T-cell (primary cell): ENCODE measurements around the gene RTN4RL2. TPM values are rescaled to one million over a fixed set of nuclear protein-coding genes. Genes with fewer than 3 reads are reported as not detected.

Source experiments
- ATAC-seq, 4 experiments: fragments of 200-7000 bp in 3 of 4; fragments of 150-1000 bp in 1 of 4; cut with Tn5 transposase; replicated peaks in 1 of 4; 1 replicate in 3 of 4; 2 replicates in 1 of 4; pipeline ENCODE4 v1.10.0; 2021; ENCODE audit warnings: moderate library complexity in 3 of 4, mild to moderate bottlenecking in 2 of 4, moderate number of reproducible peaks in 1 of 4
- CTCF ChIA-PET, 2 donors: fragments of 300-600 bp; sonication (Branson Sonifier 250); formaldehyde crosslinking; loops; one replicate each; lab custom pipeline; 2022; ENCODE audit warnings: antibody characterized with exemption in 2 of 2; lab: Charles Lee
- POLR2A ChIA-PET, 2 donors: fragments of 300-600 bp; sonication (Branson Sonifier 250); formaldehyde crosslinking; loops; one replicate each; lab custom pipeline; 2022; ENCODE audit warnings: antibody characterized with exemption in 2 of 2; lab: Charles Lee
- DNase-seq, 35 experiments: peaks; one replicate each; pipeline versions ENCODE4 v3.0.0 to v3.0.0-alpha.2; 2013 to 2023
- H3K27ac ChIP-seq: one replicate; pipeline ENCODE4 v1.5.1; 2013; ENCODE audit warnings: low read length
- H3K27me3 ChIP-seq, 2 experiments: replicated peaks in 1 of 2; 1 replicate in 1 of 2; 2 replicates in 1 of 2; pipeline versions ENCODE4 v1.6.1 to v1.7.0; 2013; ENCODE audit warnings: low read length in 1 of 2, mixed read lengths in 1 of 2; ENCODE audit not compliant: control insufficient read depth in 2 of 2, insufficient read depth in 2 of 2; ENCODE audit errors: extremely low read depth in 1 of 2
- H3K36me3 ChIP-seq, 2 donors: 1 replicate in 1 of 2; 2 replicates in 1 of 2; pipeline versions ENCODE4 v1.6.1 to v1.7.0; 2013; ENCODE audit warnings: low read length in 1 of 2; ENCODE audit not compliant: control insufficient read depth in 2 of 2, insufficient read depth in 1 of 2; ENCODE audit errors: extremely low read depth in 1 of 2
- H3K4me1 ChIP-seq, 2 experiments: 1 replicate in 1 of 2; 2 replicates in 1 of 2; pipeline versions ENCODE4 v1.6.1 to v1.7.0; 2013; ENCODE audit warnings: low read length in 2 of 2, mixed read lengths in 1 of 2; ENCODE audit not compliant: insufficient read depth in 2 of 2, control insufficient read depth in 1 of 2; ENCODE audit errors: extremely low read depth in 1 of 2
- H3K4me3 ChIP-seq, 2 donors: 1 replicate in 1 of 2; 2 replicates in 1 of 2; pipeline versions ENCODE4 v1.5.1 to v1.7.0; 2013; ENCODE audit warnings: mild to moderate bottlenecking in 2 of 2, low read length in 1 of 2, moderate library complexity in 1 of 2; ENCODE audit not compliant: control insufficient read depth in 1 of 2; ENCODE audit errors: extremely low read depth in 1 of 2
- H3K9me3 ChIP-seq: 2 replicates; pipeline ENCODE4 v1.7.0; 2013
- H3K27ac Mint-ChIP-seq, 2 donors: one replicate each; pipeline ENCODE4 v1.8.0; 2020 to 2021; ENCODE audit warnings: mild to moderate bottlenecking in 2 of 2, mixed read lengths in 2 of 2
- H3K27me3 Mint-ChIP-seq, 2 donors: one replicate each; pipeline ENCODE4 v1.8.0; 2021 to 2022; ENCODE audit warnings: mixed read lengths in 2 of 2
- H3K36me3 Mint-ChIP-seq: one replicate; pipeline ENCODE4 v1.8.0; 2021; ENCODE audit warnings: mixed read lengths
- H3K4me1 Mint-ChIP-seq, 3 donors: one replicate each; pipeline ENCODE4 v1.8.0; 2020 to 2022; ENCODE audit warnings: mixed read lengths in 3 of 3, mild to moderate bottlenecking in 1 of 3
- H3K4me3 Mint-ChIP-seq, 3 donors: one replicate each; pipeline ENCODE4 v1.8.0; 2020 to 2022; ENCODE audit warnings: mild to moderate bottlenecking in 3 of 3, mixed read lengths in 3 of 3, moderate library complexity in 3 of 3
- H3K9me3 Mint-ChIP-seq, 3 donors: one replicate each; pipeline ENCODE4 v1.8.0; 2020 to 2022; ENCODE audit warnings: mixed read lengths in 3 of 3
- WGBS: methylation state at CpG from one replicate; pipeline ENCODE4 v1.1.5; 2013; ENCODE audit warnings: missing lambda C conversion rate; ENCODE audit not compliant: insufficient coverage; 5-methylcytosine and 5-hydroxymethylcytosine counted together
- total RNA-seq, 35 experiments: library from RNA in 6 of 35; stranded (reverse) in 6 of 35; fragments of 120-200 nt in 1 of 35; gene quantifications; one replicate each; pipeline versions ENCODE4 v1.2.1 to v1.2.4 and lab custom pipeline; 2013 to 2026

RTN4RL2 gene
- total RNA-seq, 5 donors from 2014 or later (not counting 1 experiment from before 2014, with no cell fraction given), result 0.15 to 1.1 (median 0.29) TPM

- Histone ChIP-seq H3K9me3 (no peaks in the 10 kb centered on the region), H3K27me3 (no peaks in the 10 kb centered on the region), H3K36me3 (no peaks in the 10 kb centered on the region), H3K27ac (no peak overlapping the region), H3K4me3 (no peak overlapping the region), H3K4me1 (peaks cover 17 to 38% of the 10 kb centered on the region in 2 experiments)
- no peak for DNase-seq
- Mint-ChIP-seq H3K27me3 (no peaks in the 10 kb centered on the region), H3K4me3 (no peak overlapping the region), H3K4me1 (peaks cover 38 to 42% (median 39%) of the 10 kb centered on the region in 3 donors), H3K9me3 (no peaks in the 10 kb centered on the region), H3K36me3 (peaks cover 3% of the 10 kb centered on the region), H3K27ac (no peak overlapping the region)
- POLR2A ChIA-PET, result no interaction called here
- CTCF ChIA-PET, result interaction anchor here (1.2 to 1.4 kb wide), 2 partner anchors 29 kb away, joined by 3 to 6 read pairs; no protein-coding TSS in a partner anchor
- no peak for ATAC-seq
- 75% methylated on average over 2 of the region's 5 CpGs for WGBS
Observed at GRCh38 chr11:57428643-57429042, 31.7 kb upstream of the RTN4RL2 start.

GRCh38 chr11:57429946-57430345 is 30.4 kb upstream of the RTN4RL2 start:
- DNase-seq (no peak), ATAC-seq (no peak)
- Histone ChIP-seq H3K36me3 (no peaks in the 10 kb centered on the region), H3K27me3 (no peaks in the 10 kb centered on the region), H3K4me1 (peaks cover 14 to 25% of the 10 kb centered on the region in 2 experiments), H3K9me3 (no peaks in the 10 kb centered on the region), H3K4me3 (no peak overlapping the region), H3K27ac (no peak overlapping the region)
- CTCF ChIA-PET, result interaction anchor here in 1 of 2 donors (1.3 kb wide), 1 partner anchor 28 kb away, joined by 6 read pairs; no protein-coding TSS in a partner anchor
- Mint-ChIP-seq H3K4me3 (no peak overlapping the region), H3K9me3 (no peaks in the 10 kb centered on the region), H3K4me1 (peaks cover 26 to 29% (median 26%) of the 10 kb centered on the region in 3 donors), H3K36me3 (no peaks in the 10 kb centered on the region), H3K27me3 (no peaks in the 10 kb centered on the region), H3K27ac (no peak overlapping the region)
- whole genome bisulfite sequencing, result no CpG with 5 or more reads among the region's 4 CpGs
- POLR2A ChIA-PET, result interaction anchor here in 1 of 2 donors (0.5 kb wide), 1 partner anchor 1094 kb away, joined by 3 read pairs; no protein-coding TSS in a partner anchor

- peaks cover 7 to 15% of the 10 kb centered on the region in 2 experiments for H3K4me1 ChIP-seq
- CTCF ChIA-PET, result interaction anchor here in 1 of 2 donors (0.6 kb wide), 1 partner anchor 26 kb away, joined by 4 read pairs; no protein-coding TSS in a partner anchor
- H3K27ac Mint-ChIP-seq, result no peak overlapping the region
Observed at GRCh38 chr11:57430952-57431351, 29.4 kb upstream of the RTN4RL2 start.

GRCh38 chr11:57432149-57432561 is 28.2 kb upstream of the RTN4RL2 start:
- Histone ChIP-seq H3K27me3 (no peaks in the 10 kb centered on the region), H3K9me3 (no peaks in the 10 kb centered on the region), H3K27ac (no peak overlapping the region), H3K4me1 (peaks cover 0 to 4% of the 10 kb centered on the region in 2 experiments), H3K4me3 (no peak overlapping the region), H3K36me3 (no peaks in the 10 kb centered on the region)
- no peak overlapping the region for H3K27ac Mint-ChIP-seq
- H3K36me3 Mint-ChIP-seq, result no peaks in the 10 kb centered on the region
- H3K9me3 Mint-ChIP-seq, result no peaks in the 10 kb centered on the region
- H3K4me1 Mint-ChIP-seq, result peaks cover 6 to 8% (median 7%) of the 10 kb centered on the region in 3 donors
- ChIA-PET POLR2A (no interaction called here), CTCF (interaction anchor here in 1 of 2 donors (0.5 kb wide), 1 partner anchor 25 kb away, joined by 3 read pairs; no protein-coding TSS in a partner anchor)
- no peak for DNase-seq
- 87% methylated on average over 3 of the region's 5 CpGs for WGBS
- no peak overlapping the region for H3K4me3 Mint-ChIP-seq
- H3K27me3 Mint-ChIP-seq, result no peaks in the 10 kb centered on the region
- ATAC-seq, result no peak

More at GRCh38 chr11:57430952-57431351, 29.4 kb upstream of the RTN4RL2 start:
- Mint-ChIP-seq H3K27me3 (no peaks in the 10 kb centered on the region), H3K4me3 (no peak overlapping the region), H3K9me3 (no peaks in the 10 kb centered on the region), H3K36me3 (no peaks in the 10 kb centered on the region), H3K4me1 (peaks cover 16 to 19% (median 16%) of the 10 kb centered on the region in 3 donors)
- no peak for DNase-seq
- H3K4me3 ChIP-seq, result no peak overlapping the region
- no peaks in the 10 kb centered on the region for H3K9me3 ChIP-seq
- H3K27me3 ChIP-seq, result no peaks in the 10 kb centered on the region
- WGBS, result 100% methylated on average over 1 of the region's 1 CpG
- H3K36me3 ChIP-seq, result no peaks in the 10 kb centered on the region
- ATAC-seq, result no peak
- no peak overlapping the region for H3K27ac ChIP-seq
- POLR2A ChIA-PET, result interaction anchor here in 1 of 2 donors (0.5 kb wide), 1 partner anchor 1136 kb away, joined by 6 read pairs; no protein-coding TSS in a partner anchor

GRCh38 chr11:57432714-57433163 is 27.6 kb upstream of the RTN4RL2 start:
- 51% methylated on average over 5 of the region's 7 CpGs for WGBS

GRCh38 chr11:57434640-57435546 is 25.4 kb upstream of the RTN4RL2 start:
- Mint-ChIP-seq H3K4me3 (no peak overlapping the region), H3K4me1 (peaks cover 0 to 2% (median 0%) of the 10 kb centered on the region in 3 donors), H3K36me3 (no peaks in the 10 kb centered on the region), H3K27ac (no peak overlapping the region), H3K9me3 (no peaks in the 10 kb centered on the region), H3K27me3 (no peaks in the 10 kb centered on the region)
- no peak for ATAC-seq
- H3K27ac ChIP-seq, result no peak overlapping the region
- H3K27me3 ChIP-seq, result no peaks in the 10 kb centered on the region
- POLR2A ChIA-PET, result no interaction called here
- no peak for DNase-seq
- CTCF ChIA-PET, result no interaction called here
- no peaks in the 10 kb centered on the region for H3K9me3 ChIP-seq
- no peaks in the 10 kb centered on the region for H3K36me3 ChIP-seq
- H3K4me1 ChIP-seq, result no peaks in the 10 kb centered on the region
- WGBS, result 59% methylated on average over 7 of the region's 15 CpGs
- H3K4me3 ChIP-seq, result no peak overlapping the region

More at GRCh38 chr11:57432714-57433163, 27.6 kb upstream of the RTN4RL2 start:
- Mint-ChIP-seq H3K36me3 (no peaks in the 10 kb centered on the region), H3K4me3 (no peak overlapping the region), H3K27ac (no peak overlapping the region), H3K9me3 (no peaks in the 10 kb centered on the region), H3K27me3 (no peaks in the 10 kb centered on the region), H3K4me1 (peaks cover under 1 to 2% (median 2%) of the 10 kb centered on the region in 3 donors)
- DNase-seq, result peak in 1 of 35 experiments; percentile 13
- H3K27me3 ChIP-seq, result no peaks in the 10 kb centered on the region
- no peaks in the 10 kb centered on the region for H3K4me1 ChIP-seq
- H3K4me3 ChIP-seq, result no peak overlapping the region
- ChIA-PET POLR2A (no interaction called here), CTCF (interaction anchor here in 1 of 2 donors (0.5 kb wide), 1 partner anchor 24 kb away, joined by 3 read pairs; no protein-coding TSS in a partner anchor)
- peak in 1 of 4 experiments; percentile 9 for ATAC-seq
- no peaks in the 10 kb centered on the region for H3K9me3 ChIP-seq
- no peak overlapping the region for H3K27ac ChIP-seq
- no peaks in the 10 kb centered on the region for H3K36me3 ChIP-seq
